Measurements from ENCODE around the gene BMS1. TPM values are rescaled to one million over a fixed set of nuclear protein-coding genes. Genes with fewer than 3 reads are reported as not detected.

Gene BMS1
- total and polyA plus RNA-seq, 7 donors: 5.4 to 14.3 (median 12.2) TPM

DNA sequence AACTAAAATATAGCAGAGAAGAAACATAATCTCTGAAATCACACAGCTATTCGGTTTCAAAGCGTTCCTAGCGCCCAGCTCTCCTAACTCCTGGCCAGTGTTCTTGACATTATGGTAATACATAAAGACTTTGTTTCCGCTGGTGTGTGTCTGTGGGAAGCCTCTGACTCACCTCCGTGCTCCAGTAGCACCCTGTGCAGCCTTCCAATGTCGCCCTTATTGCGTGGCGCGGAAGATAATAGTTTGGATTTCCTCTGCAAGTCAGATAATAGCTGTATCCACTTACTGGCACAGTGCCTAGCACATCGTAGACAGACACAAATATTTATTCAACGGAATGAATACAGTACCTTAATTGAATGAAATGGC lies 570 bp downstream of the BMS1 start:
- Histone ChIP-seq H3K36me3 (peaks cover 6 to 38% (median 22%) of the 10 kb centered on the region in 4 donors), H3K9me3 (no peaks in the 10 kb centered on the region), H3K4me1 (peaks cover 0 to 18% (median 13%) of the 10 kb centered on the region in 4 donors), H3K27ac (peak overlapping the region; percentile 88 to 96 (median 90)), H3K27me3 (no peaks in the 10 kb centered on the region), H3K4me3 (peak overlapping the region; percentile 55 to 74 (median 64))
- 1 to 4% methylated on average over 11 of the region's 11 CpGs for WGBS, 2 donors
- no peak for DNase-seq
- intact Hi-C loops (cut with DNase I): loop anchor here (10.0 kb wide), 1 partner anchor 228 kb away; no protein-coding TSS in a partner anchor
- TF ChIP-seq, protein P1, sequence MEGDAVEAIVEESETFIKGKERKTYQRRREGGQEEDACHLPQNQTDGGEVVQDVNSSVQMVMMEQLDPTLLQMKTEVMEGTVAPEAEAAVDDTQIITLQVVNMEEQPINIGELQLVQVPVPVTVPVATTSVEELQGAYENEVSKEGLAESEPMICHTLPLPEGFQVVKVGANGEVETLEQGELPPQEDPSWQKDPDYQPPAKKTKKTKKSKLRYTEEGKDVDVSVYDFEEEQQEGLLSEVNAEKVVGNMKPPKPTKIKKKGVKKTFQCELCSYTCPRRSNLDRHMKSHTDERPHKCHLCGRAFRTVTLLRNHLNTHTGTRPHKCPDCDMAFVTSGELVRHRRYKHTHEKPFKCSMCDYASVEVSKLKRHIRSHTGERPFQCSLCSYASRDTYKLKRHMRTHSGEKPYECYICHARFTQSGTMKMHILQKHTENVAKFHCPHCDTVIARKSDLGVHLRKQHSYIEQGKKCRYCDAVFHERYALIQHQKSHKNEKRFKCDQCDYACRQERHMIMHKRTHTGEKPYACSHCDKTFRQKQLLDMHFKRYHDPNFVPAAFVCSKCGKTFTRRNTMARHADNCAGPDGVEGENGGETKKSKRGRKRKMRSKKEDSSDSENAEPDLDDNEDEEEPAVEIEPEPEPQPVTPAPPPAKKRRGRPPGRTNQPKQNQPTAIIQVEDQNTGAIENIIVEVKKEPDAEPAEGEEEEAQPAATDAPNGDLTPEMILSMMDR (IDR thresholded peaks at IDR 0.05): no peak
- TF ChIP-seq EP300 (IDR thresholded peaks at IDR 0.05) (no peak), POLR2A (IDR thresholded peaks at IDR 0.05) (no peak), POLR2AphosphoS5 (IDR thresholded peaks at IDR 0.05) (no peak)

DNA sequence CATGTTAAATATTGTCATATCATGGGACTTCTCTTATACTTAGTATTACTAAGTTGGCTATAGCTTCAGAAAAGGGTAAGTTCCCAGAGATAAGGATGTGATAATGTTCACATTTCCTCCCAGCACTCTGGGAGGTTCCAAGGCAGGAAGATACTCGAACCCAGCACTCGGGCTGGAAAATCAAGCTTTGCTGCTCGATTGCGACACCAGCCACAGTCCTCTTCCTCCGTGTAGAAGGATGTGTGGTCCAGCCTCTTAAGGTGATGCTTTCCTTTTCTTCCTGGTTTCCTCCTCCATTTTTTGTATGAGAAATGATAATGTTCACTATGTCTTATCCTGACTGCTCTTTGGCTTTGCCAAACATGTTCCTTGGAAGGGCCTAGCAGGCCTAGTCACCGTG lies 3.2 kb downstream of the BMS1 start:
- no peaks in the 10 kb centered on the region for H3K27me3 ChIP-seq
- no peaks in the 10 kb centered on the region for H3K9me3 ChIP-seq
- intact Hi-C loops (cut with DNase I): loop anchor here (10.0 kb wide), 1 partner anchor 231 kb away; no protein-coding TSS in a partner anchor
- 91% methylated on average over 6 of the region's 6 CpGs for WGBS, 2 donors
- no peak overlapping the region for H3K4me3 ChIP-seq
- peaks cover 0 to 18% (median 13%) of the 10 kb centered on the region in 4 donors for H3K4me1 ChIP-seq
- peaks cover 6 to 62% (median 40%) of the 10 kb centered on the region in 4 donors for H3K36me3 ChIP-seq
- TF ChIP-seq, protein P1 (IDR thresholded peaks at IDR 0.05): no peak
- no peak for TF ChIP-seq EP300 (IDR thresholded peaks at IDR 0.05)
- TF ChIP-seq POLR2AphosphoS5 (IDR thresholded peaks at IDR 0.05): no peak
- no peak for TF ChIP-seq POLR2A (IDR thresholded peaks at IDR 0.05)
- DNase-seq: no peak
- H3K27ac ChIP-seq: no peak overlapping the region

DNA sequence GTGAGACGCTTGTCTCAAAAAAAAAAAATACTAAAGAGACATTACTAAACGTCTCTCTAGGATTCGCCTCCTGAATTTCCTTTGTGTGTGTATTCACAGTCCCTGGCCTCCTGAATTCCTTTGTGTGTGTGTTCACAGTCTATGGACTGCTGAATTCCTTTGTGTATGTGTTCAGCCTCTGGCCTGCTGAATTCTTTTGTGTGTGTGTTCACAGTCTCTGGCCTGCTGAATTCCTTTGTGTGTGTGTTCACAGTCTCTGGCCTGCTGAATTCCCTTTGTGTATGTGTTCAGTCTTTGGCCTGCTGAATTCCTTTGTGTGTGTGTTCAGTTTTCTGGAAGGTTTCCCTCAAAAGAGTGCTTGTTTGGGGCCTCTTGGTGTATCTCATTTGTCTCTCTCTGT lies 8.2 kb downstream of the BMS1 start:
- H3K9me3 ChIP-seq: no peaks in the 10 kb centered on the region
- no peak for DNase-seq
- TF ChIP-seq EP300 (IDR thresholded peaks at IDR 0.05): no peak
- TF ChIP-seq, protein P1 (IDR thresholded peaks at IDR 0.05): no peak
- intact Hi-C loops (cut with DNase I): no loop called here
- 92 to 94% methylated on average over 3 of the region's 3 CpGs for WGBS, 2 donors
- H3K27me3 ChIP-seq: no peaks in the 10 kb centered on the region
- no peak overlapping the region for H3K4me3 ChIP-seq
- H3K4me1 ChIP-seq: no peaks in the 10 kb centered on the region
- H3K36me3 ChIP-seq: peaks cover 17 to 95% (median 70%) of the 10 kb centered on the region in 4 donors
- H3K27ac ChIP-seq: no peak overlapping the region

DNA sequence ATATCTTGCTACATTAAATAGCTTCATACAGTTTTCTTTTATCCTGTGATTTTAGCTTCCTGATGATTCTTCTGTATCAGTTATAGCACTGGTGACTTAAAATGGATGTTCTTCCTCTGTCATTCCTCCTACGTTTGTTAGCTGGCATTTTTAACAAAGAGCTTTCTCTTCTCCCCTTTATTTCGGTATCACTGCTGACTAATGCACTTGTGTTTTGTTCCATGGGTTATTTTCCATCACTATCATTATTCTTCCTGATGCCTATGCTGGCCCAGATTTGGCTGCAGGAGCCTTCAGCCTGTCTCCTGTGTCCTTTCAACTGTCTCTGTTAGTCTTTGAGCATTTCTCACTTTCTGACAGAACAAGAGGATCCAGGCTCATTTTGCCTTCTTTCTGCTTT lies 13.1 kb downstream of the BMS1 start:
- Histone ChIP-seq H3K27ac (no peak overlapping the region), H3K4me1 (no peaks in the 10 kb centered on the region), H3K36me3 (peaks cover 46 to 98% (median 77%) of the 10 kb centered on the region in 4 donors), H3K27me3 (no peaks in the 10 kb centered on the region), H3K9me3 (no peaks in the 10 kb centered on the region), H3K4me3 (no peak overlapping the region)
- WGBS, 2 donors: 83 to 86% methylated on average over 2 of the region's 2 CpGs
- TF ChIP-seq, protein P1 (IDR thresholded peaks at IDR 0.05): no peak
- TF ChIP-seq POLR2AphosphoS5 (IDR thresholded peaks at IDR 0.05) (no peak), EP300 (IDR thresholded peaks at IDR 0.05) (no peak), POLR2A (IDR thresholded peaks at IDR 0.05) (no peak)
- no peak for DNase-seq
- intact Hi-C loops (cut with DNase I): no loop called here

DNA sequence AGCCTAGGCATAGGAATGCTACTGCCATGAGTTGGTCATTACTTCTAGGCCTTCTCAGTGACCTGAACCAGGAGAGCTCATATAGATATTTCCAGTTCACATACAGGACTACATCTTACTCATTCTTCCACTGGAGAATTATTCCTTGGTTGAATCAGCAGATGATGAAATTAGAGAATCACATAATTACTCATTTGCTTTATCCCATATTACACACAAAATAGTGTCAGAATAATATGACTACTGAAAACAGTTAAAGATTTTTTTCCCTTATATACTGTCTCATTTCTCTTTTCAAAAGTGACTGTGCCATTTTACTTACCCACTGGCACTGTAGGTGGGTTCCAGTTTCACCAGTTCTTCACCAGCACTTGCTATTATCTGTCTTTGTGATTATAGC lies 18.5 kb downstream of the BMS1 start:
- intact Hi-C loops (cut with DNase I): no loop called here
- no peaks in the 10 kb centered on the region for H3K9me3 ChIP-seq

More for the DNA sequence above, 18.5 kb downstream of the BMS1 start:
- DNase-seq: no peak
- TF ChIP-seq, protein P1 (IDR thresholded peaks at IDR 0.05): no peak
- no peak for TF ChIP-seq POLR2A (IDR thresholded peaks at IDR 0.05)
- TF ChIP-seq EP300 (IDR thresholded peaks at IDR 0.05): no peak
- TF ChIP-seq POLR2AphosphoS5 (IDR thresholded peaks at IDR 0.05): no peak
- Histone ChIP-seq H3K27me3 (no peaks in the 10 kb centered on the region), H3K4me1 (no peaks in the 10 kb centered on the region), H3K36me3 (peaks cover 37 to 96% (median 51%) of the 10 kb centered on the region in 4 donors), H3K4me3 (no peak overlapping the region), H3K27ac (no peak overlapping the region)

All from sigmoid colon (tissue), 7 donors.